OCI-LY1 (cell line): ENCODE results near the gene MZF1.

Experiments
- EZH2 ChIP-seq: fragments of 200-600 bp; sonication (generic), shearing (Covaris generic); IDR thresholded peaks from 2 replicates; pipeline ENCODE4 v1.8.0; 2017; ENCODE audit warnings: borderline replicate concordance, mixed run types, mild to moderate bottlenecking, antibody characterized with exemption, low read length, moderate library complexity, mixed read lengths
- TF ChIP-seq, protein P1 (sequence below): fragments of 200-600 bp; sonication (generic), shearing (Covaris generic); IDR thresholded peaks from 2 replicates; pipeline ENCODE4 v1.5.1; 2017; ENCODE audit warnings: mild to moderate bottlenecking, antibody characterized with exemption, low read length, moderate library complexity, mixed read lengths

DNA sequence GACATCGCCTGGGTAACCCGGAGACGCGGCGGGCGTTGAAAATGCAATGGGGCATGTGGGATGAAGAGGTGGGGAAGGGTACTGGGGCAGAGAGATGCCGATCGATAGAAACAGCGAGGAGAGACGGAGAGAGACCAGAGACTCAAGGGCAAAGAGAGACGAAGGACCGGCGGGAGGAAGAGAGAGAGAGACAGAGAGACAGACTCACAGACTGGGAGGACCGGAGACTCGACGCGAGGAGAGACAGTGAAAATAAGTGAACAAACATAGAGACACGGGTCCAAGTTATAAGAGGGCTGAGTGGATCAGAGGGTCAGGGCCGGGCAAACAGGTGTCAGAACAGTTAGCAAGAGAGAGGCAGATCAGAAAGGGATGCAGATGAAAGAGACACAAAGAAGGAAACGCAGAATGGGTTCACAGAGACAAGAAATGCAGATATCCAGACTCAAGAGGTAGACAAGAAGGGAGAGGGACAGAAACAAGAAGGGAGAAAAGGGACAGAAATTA, 576 bp upstream of the MZF1 start:
- TF ChIP-seq, protein P1, sequence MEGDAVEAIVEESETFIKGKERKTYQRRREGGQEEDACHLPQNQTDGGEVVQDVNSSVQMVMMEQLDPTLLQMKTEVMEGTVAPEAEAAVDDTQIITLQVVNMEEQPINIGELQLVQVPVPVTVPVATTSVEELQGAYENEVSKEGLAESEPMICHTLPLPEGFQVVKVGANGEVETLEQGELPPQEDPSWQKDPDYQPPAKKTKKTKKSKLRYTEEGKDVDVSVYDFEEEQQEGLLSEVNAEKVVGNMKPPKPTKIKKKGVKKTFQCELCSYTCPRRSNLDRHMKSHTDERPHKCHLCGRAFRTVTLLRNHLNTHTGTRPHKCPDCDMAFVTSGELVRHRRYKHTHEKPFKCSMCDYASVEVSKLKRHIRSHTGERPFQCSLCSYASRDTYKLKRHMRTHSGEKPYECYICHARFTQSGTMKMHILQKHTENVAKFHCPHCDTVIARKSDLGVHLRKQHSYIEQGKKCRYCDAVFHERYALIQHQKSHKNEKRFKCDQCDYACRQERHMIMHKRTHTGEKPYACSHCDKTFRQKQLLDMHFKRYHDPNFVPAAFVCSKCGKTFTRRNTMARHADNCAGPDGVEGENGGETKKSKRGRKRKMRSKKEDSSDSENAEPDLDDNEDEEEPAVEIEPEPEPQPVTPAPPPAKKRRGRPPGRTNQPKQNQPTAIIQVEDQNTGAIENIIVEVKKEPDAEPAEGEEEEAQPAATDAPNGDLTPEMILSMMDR = no peak
- no peak for TF ChIP-seq EZH2
